Activated T-helper 1 cell treated with anti-CD3 and anti-CD28 coated beads, Interleukin-12 subunit alpha, Interleukin-12 subunit beta, Interleukin-2, Interleukin-4 antibody, amounts not matched to agents 30 ng/mL and 10 ng/mL and 1 ng/mL, durations not matched to agents 14 hours and 24 hours and 36 hours (primary cell): ENCODE measurements around the gene FRMD4B. TPM values are rescaled to one million over a fixed set of nuclear protein-coding genes. Genes with fewer than 3 reads are reported as not detected.
"Not testable (repeated sequence)": the region's sequence is repeated elsewhere in the genome, so short reads cannot be mapped to it uniquely, and the experiment has no call there.

Source experiments
- DNase-seq: peaks from one replicate; pipeline ENCODE4 v3.0.0; 2021; ENCODE audit warnings: low spot score
- H3K27ac Mint-ChIP-seq: one replicate; pipeline ENCODE4 v1.8.0; 2021; ENCODE audit warnings: mild to moderate bottlenecking, mixed read lengths
- H3K27me3 Mint-ChIP-seq: one replicate; pipeline ENCODE4 v1.8.0; 2022; ENCODE audit warnings: mild to moderate bottlenecking, moderate library complexity, mixed read lengths; ENCODE audit not compliant: insufficient read depth
- H3K36me3 Mint-ChIP-seq: one replicate; pipeline ENCODE4 v1.8.0; 2021; ENCODE audit warnings: low read depth, mixed read lengths
- H3K4me1 Mint-ChIP-seq: one replicate; pipeline ENCODE4 v1.8.0; 2021; ENCODE audit warnings: low read depth, mixed read lengths
- H3K4me3 Mint-ChIP-seq: one replicate; pipeline ENCODE4 v1.8.0; 2021; ENCODE audit warnings: mild to moderate bottlenecking, moderate library complexity, mixed read lengths
- H3K9me3 Mint-ChIP-seq: one replicate; pipeline ENCODE4 v1.8.0; 2021; ENCODE audit warnings: mixed read lengths
- intact Hi-C: fragments of 100-400 bp; cut with micrococcal nuclease; formaldehyde crosslinking; loops from one replicate; pipeline ENCODE4 v1.15.1; 2024
- total RNA-seq: library from RNA; stranded (reverse); gene quantifications from 2 replicates; pipeline ENCODE4 v1.2.3, GENCODE V29; 2022

Gene FRMD4B
- total RNA-seq, 1 donor from 2014 or later = 83.6 TPM

DNA sequence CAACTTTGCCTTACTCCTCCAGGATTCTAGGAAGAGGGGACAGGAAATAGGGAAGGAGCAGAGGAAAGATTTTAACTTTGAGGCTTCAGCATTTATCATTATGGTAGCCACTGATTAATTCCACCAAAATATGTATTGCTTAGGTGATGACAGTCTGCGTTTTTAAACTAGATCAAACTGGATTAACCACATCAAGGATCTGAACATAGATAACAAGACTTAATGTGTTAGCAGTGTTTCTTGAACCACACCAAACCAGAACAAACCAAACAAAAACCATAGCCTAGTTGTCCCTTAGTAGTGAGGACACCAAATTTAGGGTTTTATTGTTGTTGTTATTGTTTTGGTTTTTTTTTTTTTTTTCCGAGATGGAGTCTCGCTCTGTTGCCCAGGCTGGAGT lies 150.0 kb downstream of the FRMD4B start:
- no peak for DNase-seq
- intact Hi-C loops = loop anchor here (5.0 kb wide), 1 partner anchor 34 kb away; no protein-coding TSS in a partner anchor
- Mint-ChIP-seq H3K36me3 (peaks cover under 1% of the 10 kb centered on the region), H3K4me3 (no peak overlapping the region), H3K27me3 (no peaks in the 10 kb centered on the region), H3K4me1 (peaks cover 26% of the 10 kb centered on the region), H3K27ac (no peak overlapping the region), H3K9me3 (no peaks in the 10 kb centered on the region)

DNA sequence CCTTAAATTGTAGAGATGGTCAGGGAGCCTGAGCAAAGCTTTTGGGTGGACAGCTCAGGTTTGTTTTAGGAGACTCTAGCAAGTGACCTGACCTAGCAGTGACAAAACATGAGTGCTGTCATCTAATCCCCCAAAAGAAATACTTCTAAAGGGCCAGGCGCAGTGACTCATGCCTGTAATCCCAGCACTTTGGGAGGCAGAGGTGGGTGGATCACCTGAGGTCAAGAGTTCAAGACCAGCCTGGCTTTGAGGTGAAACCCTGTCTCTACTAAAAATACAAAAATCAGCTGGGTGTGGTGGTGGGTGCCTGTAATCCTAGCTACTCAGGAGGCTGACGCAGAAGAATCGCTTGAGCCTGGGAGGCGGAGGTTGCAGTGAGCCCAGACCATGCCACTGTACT lies 150.7 kb downstream of the FRMD4B start:
- intact Hi-C loops = loop anchor here (5.0 kb wide), 1 partner anchor 33 kb away; no protein-coding TSS in a partner anchor
- not testable (repeated sequence) for H3K27me3 Mint-ChIP-seq, H3K27ac Mint-ChIP-seq, H3K4me3 Mint-ChIP-seq, DNase-seq, H3K9me3 Mint-ChIP-seq, H3K36me3 Mint-ChIP-seq
- H3K4me1 Mint-ChIP-seq = peaks cover 27% of the 10 kb centered on the region

DNA sequence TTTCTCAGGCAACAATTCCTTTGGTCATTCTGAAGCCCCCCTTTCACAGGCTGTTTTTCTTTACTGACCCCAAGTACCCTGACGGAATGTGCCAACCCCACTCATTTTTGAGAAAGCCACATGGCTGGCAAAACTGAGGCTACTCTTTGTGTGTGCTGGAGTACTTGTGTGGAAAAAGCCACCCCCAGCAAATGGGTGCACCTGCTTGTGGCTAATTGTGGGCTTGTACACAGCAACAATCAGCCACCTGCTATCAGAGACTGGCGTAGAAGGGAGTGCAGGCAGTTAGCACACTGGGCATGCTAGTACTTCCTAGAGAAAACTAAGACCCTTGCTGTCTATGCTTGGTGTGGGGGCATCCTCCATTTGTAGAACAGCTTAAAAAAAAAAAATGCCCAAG lies 153.4 kb downstream of the FRMD4B start:
- Mint-ChIP-seq H3K4me1 (peaks cover 27% of the 10 kb centered on the region), H3K9me3 (no peaks in the 10 kb centered on the region), H3K36me3 (peaks cover 3% of the 10 kb centered on the region), H3K27ac (no peak overlapping the region), H3K4me3 (no peak overlapping the region), H3K27me3 (no peaks in the 10 kb centered on the region)
- no peak for DNase-seq
- intact Hi-C loops = no loop called here

DNA sequence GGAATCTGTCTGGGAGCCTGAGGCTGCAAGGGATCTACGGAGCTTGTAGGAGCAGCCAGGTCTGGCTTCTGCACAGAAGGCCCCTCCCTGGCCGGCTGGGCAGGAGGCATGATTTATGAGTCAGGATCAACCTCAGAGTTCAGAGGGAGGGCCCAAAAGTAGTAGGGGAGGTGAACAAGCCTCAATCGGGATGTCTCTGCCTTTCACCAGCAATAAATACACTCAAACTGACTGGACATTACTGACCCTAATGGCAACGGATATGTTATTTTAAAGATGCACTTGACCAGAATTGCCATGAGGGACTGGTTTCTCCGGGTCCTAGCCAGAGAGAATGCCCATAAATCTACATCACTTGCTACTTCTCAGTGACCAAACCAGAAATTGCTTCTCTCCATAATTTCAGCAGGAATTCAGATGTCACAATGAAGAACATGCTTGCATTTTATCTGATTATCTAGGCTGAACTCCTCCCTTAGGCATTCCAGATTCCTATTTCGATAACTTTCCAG lies 153.9 kb downstream of the FRMD4B start:
- intact Hi-C loops = no loop called here
- Mint-ChIP-seq H3K4me1 (peaks cover 25% of the 10 kb centered on the region), H3K9me3 (no peaks in the 10 kb centered on the region), H3K4me3 (no peak overlapping the region), H3K27ac (no peak overlapping the region), H3K27me3 (no peaks in the 10 kb centered on the region), H3K36me3 (peaks cover 3% of the 10 kb centered on the region)
- no peak for DNase-seq

DNA sequence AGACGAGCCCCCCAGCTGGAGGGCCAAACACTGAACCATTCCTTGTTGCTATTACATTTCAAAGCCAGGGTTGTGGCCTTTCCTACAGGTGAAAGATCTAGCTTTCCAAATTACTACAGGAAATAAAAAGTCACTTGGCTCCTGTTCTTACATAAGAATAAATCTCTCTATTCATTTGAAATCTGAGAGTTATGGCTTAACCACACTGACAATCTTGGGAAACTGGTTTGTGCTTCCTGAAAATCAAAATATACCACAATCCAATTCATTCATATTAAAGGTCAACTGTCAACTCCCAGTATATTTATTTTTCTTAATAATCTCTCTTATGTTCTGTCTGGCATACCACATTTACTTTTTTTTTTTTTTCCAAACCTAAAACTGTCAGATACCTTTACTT lies 159.8 kb downstream of the FRMD4B start:
- Mint-ChIP-seq H3K27me3 (no peaks in the 10 kb centered on the region), H3K9me3 (no peaks in the 10 kb centered on the region), H3K4me1 (peaks cover 11% of the 10 kb centered on the region), H3K36me3 (peaks cover 10% of the 10 kb centered on the region), H3K4me3 (no peak overlapping the region), H3K27ac (no peak overlapping the region)
- intact Hi-C loops = no loop called here
- no peak for DNase-seq

DNA sequence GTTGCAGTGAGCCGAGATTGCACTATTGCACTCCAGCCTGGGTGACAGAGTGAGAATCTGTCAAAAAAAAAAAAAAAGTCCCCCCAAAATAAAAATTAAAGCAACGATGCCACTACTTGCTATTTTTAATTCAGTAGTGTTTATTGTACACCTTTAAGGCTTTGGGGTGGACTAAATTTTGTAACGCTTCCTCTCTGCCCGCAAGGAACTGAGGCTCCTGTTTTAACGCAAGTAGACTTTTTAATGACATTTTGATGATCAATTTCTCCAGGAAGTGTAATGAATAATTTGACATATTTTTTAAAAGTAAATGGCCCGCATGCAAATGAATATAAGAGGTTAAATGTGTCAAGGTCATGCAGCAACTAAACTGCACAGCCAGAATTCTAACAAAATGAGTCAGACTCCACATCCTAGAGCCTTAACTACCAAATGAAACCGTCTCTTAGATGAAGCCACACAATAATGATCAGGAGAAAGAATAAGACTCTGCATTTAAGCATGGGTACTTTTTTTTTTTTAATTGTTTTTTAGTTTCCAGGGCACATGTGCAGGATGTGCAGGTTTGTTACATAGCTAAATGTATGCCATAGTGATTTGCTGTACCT lies 166.7 kb downstream of the FRMD4B start:
- Mint-ChIP-seq H3K4me3 (no peak overlapping the region), H3K36me3 (peaks cover 27% of the 10 kb centered on the region), H3K27me3 (no peaks in the 10 kb centered on the region), H3K27ac (no peak overlapping the region), H3K9me3 (peaks cover 4% of the 10 kb centered on the region), H3K4me1 (peaks cover 16% of the 10 kb centered on the region)
- DNase-seq = no peak
- intact Hi-C loops = no loop called here

DNA sequence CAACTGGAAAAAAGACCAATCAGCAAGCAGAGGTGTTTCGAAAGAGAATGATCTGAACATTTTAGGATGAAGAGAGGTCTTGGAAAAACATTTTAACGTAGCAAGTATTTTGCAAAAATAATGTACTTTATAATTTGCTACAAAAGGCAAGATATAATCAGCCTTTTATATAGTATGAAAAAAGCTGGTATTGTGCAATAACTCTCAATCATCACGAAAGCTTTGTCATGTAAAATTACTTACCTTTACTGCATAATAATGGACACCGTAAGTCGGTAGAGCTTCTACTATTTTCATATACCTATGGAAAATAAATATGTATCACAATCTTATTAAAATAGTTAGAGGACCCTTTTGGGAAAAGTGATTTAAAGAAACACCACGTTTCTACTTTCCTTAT lies 167.8 kb downstream of the FRMD4B start:
- intact Hi-C loops = no loop called here
- H3K4me3 Mint-ChIP-seq = no peak overlapping the region

DNA sequence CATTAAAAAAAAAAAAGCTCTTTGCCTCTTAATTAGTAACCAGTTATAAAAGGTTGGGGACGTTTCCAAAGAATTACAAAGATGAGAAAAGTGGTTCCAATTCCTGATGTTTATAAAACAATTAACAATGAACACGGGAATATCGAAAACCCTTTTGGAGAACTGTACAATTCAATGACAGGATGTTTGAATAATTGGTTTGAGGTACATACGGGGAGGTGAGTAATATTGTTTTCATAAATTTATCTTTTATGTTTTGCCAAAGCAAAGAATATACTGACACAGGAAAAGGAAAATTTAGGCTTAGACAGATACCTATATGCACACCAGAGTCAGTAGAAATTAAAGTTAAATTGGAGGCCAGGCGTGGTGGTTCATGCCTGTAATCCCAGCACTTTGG lies 168.9 kb downstream of the FRMD4B start:
- DNase-seq = no peak
- intact Hi-C loops = no loop called here
- peaks cover 4% of the 10 kb centered on the region for H3K9me3 Mint-ChIP-seq
- H3K4me3 Mint-ChIP-seq = no peak overlapping the region
- H3K4me1 Mint-ChIP-seq = peaks cover 34% of the 10 kb centered on the region
- no peak overlapping the region for H3K27ac Mint-ChIP-seq
- peaks cover 30% of the 10 kb centered on the region for H3K36me3 Mint-ChIP-seq
- H3K27me3 Mint-ChIP-seq = no peaks in the 10 kb centered on the region

More for the DNA sequence above, 167.8 kb downstream of the FRMD4B start:
- H3K27me3 Mint-ChIP-seq = no peaks in the 10 kb centered on the region
- peaks cover 30% of the 10 kb centered on the region for H3K36me3 Mint-ChIP-seq
- DNase-seq = no peak
- H3K27ac Mint-ChIP-seq = no peak overlapping the region
- peaks cover 26% of the 10 kb centered on the region for H3K4me1 Mint-ChIP-seq
- H3K9me3 Mint-ChIP-seq = peaks cover 4% of the 10 kb centered on the region

DNA sequence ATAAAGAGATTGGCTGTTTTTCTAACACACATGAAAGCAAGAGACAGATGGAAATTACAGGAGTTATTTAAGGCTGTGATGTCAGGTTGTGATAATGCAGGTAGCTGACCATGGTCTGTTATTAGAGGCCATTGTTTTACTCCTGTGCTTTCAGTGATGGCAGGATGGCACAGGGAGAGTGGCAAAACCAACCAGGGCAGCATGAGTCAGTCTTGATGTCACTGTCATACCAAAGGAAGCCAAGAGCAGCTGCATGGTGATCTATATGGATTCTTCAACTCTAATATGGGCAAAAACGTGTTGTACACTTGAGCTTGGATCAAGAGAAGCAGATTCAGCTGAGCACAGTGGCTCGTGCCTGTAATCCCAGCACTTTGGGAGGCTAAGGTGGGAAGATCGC lies 171.6 kb downstream of the FRMD4B start:
- no peaks in the 10 kb centered on the region for H3K27me3 Mint-ChIP-seq
- H3K36me3 Mint-ChIP-seq = peaks cover 21% of the 10 kb centered on the region
- H3K9me3 Mint-ChIP-seq = peaks cover 2% of the 10 kb centered on the region
- H3K4me3 Mint-ChIP-seq = no peak overlapping the region
- no peak for DNase-seq
- H3K4me1 Mint-ChIP-seq = peaks cover 50% of the 10 kb centered on the region
- peak overlapping the region; percentile 57 for H3K27ac Mint-ChIP-seq
- intact Hi-C loops = loop anchor here (5.0 kb wide), 1 partner anchor 37 kb away; no protein-coding TSS in a partner anchor

DNA sequence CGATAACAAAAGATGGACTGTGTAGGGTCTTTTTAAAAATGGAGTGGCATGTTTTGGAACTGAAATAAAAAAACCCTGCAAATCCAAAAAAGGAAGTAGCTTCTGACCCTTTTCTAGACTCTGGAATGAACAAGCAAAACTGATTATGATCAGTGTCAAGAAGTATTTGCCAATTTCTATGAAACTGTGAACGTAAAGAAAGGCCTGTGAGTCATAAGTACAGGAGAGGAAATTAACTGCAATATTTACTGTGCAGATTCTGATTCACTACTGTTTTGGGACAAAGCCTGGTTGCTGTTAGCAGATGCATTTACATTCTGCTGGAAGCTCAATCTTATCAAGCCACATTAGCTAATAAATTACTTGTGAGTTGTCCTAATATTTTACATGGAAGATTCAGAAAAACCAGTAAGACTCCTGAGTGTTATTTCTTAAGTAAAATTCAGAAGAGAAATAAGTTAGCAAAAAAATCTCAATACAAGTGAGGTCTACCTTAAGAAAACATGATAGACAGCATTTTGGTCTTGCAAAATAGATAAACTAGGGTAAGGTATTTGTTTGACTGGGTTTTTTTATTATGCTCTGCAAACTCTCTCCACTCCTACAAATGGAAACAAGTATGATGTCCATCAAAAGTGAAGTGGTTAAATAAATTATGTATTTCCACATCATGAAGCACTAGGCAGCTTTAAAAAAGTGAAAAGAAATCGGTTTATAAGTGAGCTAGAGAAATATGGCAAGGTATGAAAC lies 173.3 kb downstream of the FRMD4B start:
- H3K36me3 Mint-ChIP-seq = peaks cover 21% of the 10 kb centered on the region
- peaks cover 57% of the 10 kb centered on the region for H3K4me1 Mint-ChIP-seq
- no peak for DNase-seq
- intact Hi-C loops = loop anchor here (1.0 to 5.0 kb wide), 7 partner anchors 8 to 115 kb away; no protein-coding TSS in a partner anchor
- H3K27me3 Mint-ChIP-seq = no peaks in the 10 kb centered on the region
- peak overlapping the region; percentile 43 for H3K4me3 Mint-ChIP-seq
- peak overlapping the region; percentile 92 for H3K27ac Mint-ChIP-seq
- H3K9me3 Mint-ChIP-seq = peaks cover 4% of the 10 kb centered on the region

DNA sequence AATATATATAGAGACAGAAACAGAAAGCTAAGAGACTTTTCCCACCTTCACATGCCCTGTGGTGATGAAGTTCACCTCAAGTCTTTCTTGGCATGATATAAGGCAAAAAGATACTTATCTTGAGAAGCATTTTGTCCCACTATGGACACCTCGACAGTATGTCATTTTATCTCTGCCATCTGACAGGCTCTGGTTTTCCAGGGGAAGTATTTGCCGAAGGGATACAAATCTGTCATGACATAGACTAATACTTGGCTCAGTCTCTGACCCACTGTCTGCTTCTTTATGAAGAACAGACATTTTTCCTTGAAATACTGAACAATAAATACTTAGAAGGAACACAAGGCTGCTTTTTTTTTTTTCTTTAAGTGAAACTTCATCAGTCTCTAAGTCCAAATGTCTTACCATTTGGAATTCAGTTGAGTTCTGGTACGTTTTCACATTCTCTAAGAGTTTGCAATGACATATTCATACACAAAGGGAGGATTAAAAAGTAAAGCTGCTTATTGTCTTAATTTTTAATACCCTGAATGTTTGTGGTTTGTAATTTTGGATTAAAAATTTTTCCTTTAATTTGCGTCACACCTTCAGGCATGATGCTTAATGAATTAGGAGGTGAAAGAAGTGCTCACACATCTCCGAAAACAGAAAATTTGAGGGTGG lies 175.7 kb downstream of the FRMD4B start:
- H3K4me3 Mint-ChIP-seq = no peak overlapping the region
- H3K27me3 Mint-ChIP-seq = no peaks in the 10 kb centered on the region
- peaks cover 79% of the 10 kb centered on the region for H3K4me1 Mint-ChIP-seq
- H3K27ac Mint-ChIP-seq = peak overlapping the region; percentile 65
- DNase-seq = no peak
- H3K36me3 Mint-ChIP-seq = peaks cover 15% of the 10 kb centered on the region
- H3K9me3 Mint-ChIP-seq = peaks cover 4% of the 10 kb centered on the region
- intact Hi-C loops = loop anchor here (5.0 kb wide), 1 partner anchor 33 kb away; no protein-coding TSS in a partner anchor

DNA sequence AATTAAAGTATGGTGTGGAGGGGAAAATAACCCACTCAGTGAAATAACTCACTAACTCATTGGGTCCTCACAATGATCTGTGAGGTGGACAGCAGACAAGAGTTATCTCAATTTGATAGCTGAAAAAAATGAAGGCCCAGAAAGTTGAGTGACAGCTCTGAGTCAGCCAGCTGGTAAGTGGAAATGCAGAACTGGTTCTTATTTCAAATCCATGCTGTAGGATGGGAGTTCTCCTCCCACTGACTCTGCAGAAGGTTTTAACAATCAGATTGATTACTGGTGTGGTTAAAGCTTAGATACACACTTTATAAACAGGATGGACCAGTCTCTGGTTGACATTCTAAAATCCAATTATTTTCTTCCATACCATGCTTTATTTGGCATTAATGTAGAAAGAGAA lies 176.5 kb downstream of the FRMD4B start:
- DNase-seq = no peak
- intact Hi-C loops = loop anchor here (10.0 kb wide), 2 partner anchors 1555 to 1855 kb away; partner anchors contain the start of gene SUCLG2
- peaks cover 4% of the 10 kb centered on the region for H3K9me3 Mint-ChIP-seq
- peaks cover 15% of the 10 kb centered on the region for H3K36me3 Mint-ChIP-seq
- peak overlapping the region; percentile 65 for H3K27ac Mint-ChIP-seq
- no peak overlapping the region for H3K4me3 Mint-ChIP-seq
- no peaks in the 10 kb centered on the region for H3K27me3 Mint-ChIP-seq
- H3K4me1 Mint-ChIP-seq = peaks cover 82% of the 10 kb centered on the region
